Smooth muscle cell (in vitro differentiated cells): Measurements from ENCODE around the gene FOLR3. TPM values are rescaled to one million over a fixed set of nuclear protein-coding genes. Genes with fewer than 3 reads are reported as not detected.

Source experiments
- DNase-seq: peaks from one replicate; lab custom pipeline; 2025; ENCODE audit not compliant: unreplicated experiment; lab: John Stamatoyannopoulos, UW
- H2AFZ ChIP-seq: fragments of 200-600 bp; sonication (generic); 2 replicates; pipeline ENCODE4 v1.6.0; 2016; ENCODE audit warnings: antibody characterized with exemption, low read depth, mild to moderate bottlenecking
- H3F3A ChIP-seq: fragments of 200-600 bp; sonication (generic); 2 replicates; pipeline ENCODE4 v1.6.0; 2017; ENCODE audit warnings: antibody characterized with exemption, low read depth
- H3K27ac ChIP-seq: fragments of 200-600 bp; sonication (generic); 2 replicates; pipeline ENCODE4 v1.5.1; 2016; ENCODE audit warnings: low read depth, mild to moderate bottlenecking
- H3K27me3 ChIP-seq: fragments of 200-600 bp; sonication (generic); 2 replicates; pipeline ENCODE4 v1.6.1; 2016; ENCODE audit warnings: low read depth, mild to moderate bottlenecking
- H3K36me3 ChIP-seq: fragments of 200-600 bp; sonication (generic); 2 replicates; pipeline ENCODE4 v1.5.1; 2016; ENCODE audit warnings: low read depth
- H3K4me1 ChIP-seq: fragments of 200-600 bp; sonication (generic); 2 replicates; pipeline ENCODE4 v1.5.1; 2016; ENCODE audit warnings: low read depth
- H3K4me2 ChIP-seq: fragments of 200-600 bp; sonication (generic); 2 replicates; pipeline ENCODE4 v1.6.0; 2016; ENCODE audit warnings: mild to moderate bottlenecking
- H3K4me3 ChIP-seq: fragments of 200-600 bp; sonication (generic); 2 replicates; pipeline ENCODE4 v1.5.1; 2016; ENCODE audit warnings: mild to moderate bottlenecking
- H3K79me2 ChIP-seq: fragments of 200-600 bp; sonication (generic); 2 replicates; pipeline ENCODE4 v1.6.0; 2016; ENCODE audit warnings: low read depth, mild to moderate bottlenecking
- H3K9ac ChIP-seq: fragments of 200-600 bp; sonication (generic); 2 replicates; pipeline ENCODE4 v1.6.0; 2016; ENCODE audit warnings: low read depth
- H3K9me3 ChIP-seq: fragments of 200-600 bp; sonication (generic); replicated peaks from 2 replicates; pipeline ENCODE4 v1.5.1; 2016; ENCODE audit warnings: low read depth
- H4K20me1 ChIP-seq: fragments of 200-600 bp; sonication (generic); 2 replicates; pipeline ENCODE4 v1.6.0; 2016; ENCODE audit warnings: low read depth
- CTCF ChIP-seq: fragments of 200-600 bp; sonication (generic); IDR thresholded peaks from 2 replicates; pipeline ENCODE4 v1.5.1; 2017; ENCODE audit warnings: borderline replicate concordance, mild to moderate bottlenecking, antibody characterized with exemption; ENCODE audit not compliant: insufficient read depth, poor library complexity, severe bottlenecking
- WGBS: methylation state at CpG from one replicate; pipeline ENCODE4 v1.1.7; 2016; ENCODE audit warnings: low lambda C conversion rate; 5-methylcytosine and 5-hydroxymethylcytosine counted together
- polyA plus RNA-seq: library from polyadenylated mRNA; unstranded; fragments of >200 nt; fragmentation: Nextera tagmentation; extraction: Ambion mirVana; gene quantifications from 2 replicates; pipeline ENCODE4 v1.2.1, GENCODE V29; 2016
- total RNA-seq: library from RNA; depleted of rRNA; stranded (reverse); fragments of >200 nt; gene quantifications from 2 replicates; pipeline ENCODE4 v1.2.3, GENCODE V29; 2014

FOLR3 gene
- total and polyA plus RNA-seq, 2 experiments from 2014 or later, result not detected

- Histone ChIP-seq H3K4me3 (no peak overlapping the region), H3K4me1 (no peaks in the 10 kb centered on the region), H3K9ac (no peak overlapping the region), H3K27ac (no peak overlapping the region), H3K36me3 (no peaks in the 10 kb centered on the region), H4K20me1 (no peaks in the 10 kb centered on the region), H3K27me3 (no peaks in the 10 kb centered on the region), H3K9me3 (no peaks in the 10 kb centered on the region), H3K4me2 (no peak overlapping the region), H3F3A (no peaks in the 10 kb centered on the region), H3K79me2 (no peaks in the 10 kb centered on the region), H2AFZ (no peak overlapping the region)
- no peak for TF ChIP-seq CTCF
- 84% methylated on average over 1 of the region's 1 CpG for WGBS
- no peak for DNase-seq
Measured at GRCh38 chr11:72122607-72123006, 12.9 kb upstream of the FOLR3 start.

GRCh38 chr11:72123117-72123653 lies 12.3 kb upstream of the FOLR3 start:
- no peaks in the 10 kb centered on the region for H3K9me3 ChIP-seq
- TF ChIP-seq CTCF, result no peak
- no peaks in the 10 kb centered on the region for H3K36me3 ChIP-seq
- H2AFZ ChIP-seq, result no peak overlapping the region
- no peaks in the 10 kb centered on the region for H4K20me1 ChIP-seq
- no peak overlapping the region for H3K9ac ChIP-seq
- no peak overlapping the region for H3K4me3 ChIP-seq
- H3K4me1 ChIP-seq, result no peaks in the 10 kb centered on the region
- WGBS, result 87% methylated on average over 3 of the region's 3 CpGs
- H3K27me3 ChIP-seq, result no peaks in the 10 kb centered on the region
- H3K79me2 ChIP-seq, result no peaks in the 10 kb centered on the region
- no peak overlapping the region for H3K4me2 ChIP-seq
- no peaks in the 10 kb centered on the region for H3F3A ChIP-seq
- no peak overlapping the region for H3K27ac ChIP-seq
- no peak for DNase-seq

- Histone ChIP-seq H3K27me3 (no peaks in the 10 kb centered on the region), H4K20me1 (no peaks in the 10 kb centered on the region), H2AFZ (no peak overlapping the region), H3K4me1 (no peaks in the 10 kb centered on the region), H3K27ac (no peak overlapping the region), H3K9me3 (no peaks in the 10 kb centered on the region), H3K4me3 (no peak overlapping the region), H3K9ac (no peak overlapping the region), H3K4me2 (no peak overlapping the region), H3K36me3 (no peaks in the 10 kb centered on the region), H3K79me2 (no peaks in the 10 kb centered on the region), H3F3A (no peaks in the 10 kb centered on the region)
- WGBS, result 93% methylated on average over 6 of the region's 6 CpGs
- no peak for TF ChIP-seq CTCF
- no peak for DNase-seq
Measured at GRCh38 chr11:72124046-72124445, 11.5 kb upstream of the FOLR3 start.

- H3F3A ChIP-seq, result no peaks in the 10 kb centered on the region
- H3K36me3 ChIP-seq, result no peaks in the 10 kb centered on the region
- H3K9me3 ChIP-seq, result no peaks in the 10 kb centered on the region
- no peak for DNase-seq
- no peak overlapping the region for H3K4me3 ChIP-seq
- no peak overlapping the region for H3K27ac ChIP-seq
- WGBS, result 73% methylated on average over 1 of the region's 1 CpG
- TF ChIP-seq CTCF, result no peak
- H3K4me1 ChIP-seq, result no peaks in the 10 kb centered on the region
- H3K79me2 ChIP-seq, result no peaks in the 10 kb centered on the region
- H2AFZ ChIP-seq, result no peak overlapping the region
- H3K4me2 ChIP-seq, result no peak overlapping the region
- H3K9ac ChIP-seq, result no peak overlapping the region
- no peaks in the 10 kb centered on the region for H3K27me3 ChIP-seq
- no peaks in the 10 kb centered on the region for H4K20me1 ChIP-seq
Measured at GRCh38 chr11:72125956-72126355, 9.6 kb upstream of the FOLR3 start.
